COR-L47 (cell line): ENCODE measurements around the gene RPS10.

Experiments
- DNase-seq: peaks from one replicate; lab custom pipeline; 2025; lab: John Stamatoyannopoulos, UW

Gene RPS10

DNA sequence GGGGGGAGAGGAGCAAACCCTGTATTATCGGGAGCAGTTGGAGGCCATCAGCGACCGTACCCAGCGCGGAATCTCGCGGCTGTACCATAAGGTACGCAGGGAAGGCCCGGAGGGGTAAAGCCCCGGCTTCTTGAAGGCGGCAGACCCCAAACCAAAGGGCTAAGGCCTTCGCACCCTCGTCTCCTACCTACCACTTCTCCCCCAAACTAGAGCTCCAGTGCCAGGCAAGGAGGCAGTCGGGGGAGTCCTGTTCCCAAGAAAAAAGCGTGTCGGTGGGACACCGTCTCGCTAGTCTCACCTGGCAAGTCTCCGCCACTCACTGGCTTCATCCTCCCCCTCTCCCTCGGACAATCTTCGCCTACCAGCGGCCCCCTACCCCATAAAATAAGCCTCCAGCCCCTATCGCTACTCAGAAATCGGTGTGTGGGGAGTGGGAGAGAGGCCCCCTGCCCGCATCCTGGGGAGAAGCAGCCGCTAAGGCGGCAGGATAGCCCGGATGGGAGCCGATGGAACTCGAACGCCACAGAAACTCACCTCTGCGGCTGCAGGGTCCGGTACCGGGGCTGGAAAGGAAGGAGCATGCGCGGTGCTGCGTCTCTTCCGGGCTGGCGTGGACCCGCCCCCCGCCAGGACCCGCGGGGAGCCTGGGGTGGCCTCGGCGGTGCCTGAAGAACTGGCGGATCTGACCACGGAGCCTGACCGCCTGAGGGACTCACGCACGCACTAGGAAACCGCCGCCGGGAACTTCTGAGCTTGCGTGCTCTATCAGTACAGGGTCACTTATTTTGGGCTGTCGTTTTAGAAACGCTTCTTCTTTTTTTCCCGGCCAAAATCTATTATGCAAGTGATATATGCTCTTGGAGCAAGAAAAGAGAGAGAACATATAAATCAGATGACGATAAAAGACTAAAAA is at the start of gene RPS10:
TSS of gene RPS10 (minus strand) at position 572 of the 913 bp plus-strand sequence. CDS start 848 bp downstream, outside the sequence.
- peak; percentile 93 for DNase-seq

DNA sequence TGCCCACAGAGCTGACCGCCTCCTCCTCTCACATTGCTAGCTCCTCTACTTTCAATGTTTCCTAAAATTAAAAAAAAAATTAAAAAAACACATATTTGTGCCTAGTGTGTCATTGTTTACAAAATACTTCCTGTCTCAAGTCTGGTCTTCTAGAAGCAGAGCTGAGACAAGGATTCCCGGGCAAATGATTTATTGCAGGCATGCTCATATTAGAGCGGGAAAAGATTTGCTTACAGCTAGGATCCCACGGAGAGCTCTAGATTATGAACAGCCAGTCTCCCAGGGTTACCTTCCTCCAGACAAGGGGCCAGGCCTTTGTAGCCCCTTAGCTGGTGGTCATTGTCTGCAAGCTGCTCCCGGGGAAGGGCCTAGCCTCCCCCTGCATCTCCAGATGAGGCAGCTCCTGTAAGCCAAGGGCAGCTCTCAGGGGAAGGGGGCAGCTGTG is 49.4 kb upstream of the RPS10 start:
- DNase-seq, result no peak

DNA sequence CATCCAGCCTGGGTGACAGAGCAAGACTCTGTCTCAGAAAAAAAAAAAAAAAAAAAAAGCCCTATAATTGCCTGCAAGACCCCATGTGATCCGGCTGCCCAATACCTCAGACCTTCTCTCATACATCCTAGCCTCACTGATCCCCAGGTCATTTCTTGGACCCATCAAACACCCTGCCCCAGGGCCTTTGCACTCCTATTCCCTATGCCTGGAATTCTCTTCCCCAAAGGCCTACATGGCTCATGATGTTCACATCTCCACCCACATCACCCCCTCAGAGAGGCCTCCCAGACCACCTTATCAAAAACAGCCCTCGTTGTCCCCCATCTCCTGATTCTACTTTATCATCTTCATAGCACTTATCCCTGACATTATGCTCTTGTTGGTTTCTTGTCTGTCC is 48.9 kb upstream of the RPS10 start:
- DNase-seq, result no peak

DNA sequence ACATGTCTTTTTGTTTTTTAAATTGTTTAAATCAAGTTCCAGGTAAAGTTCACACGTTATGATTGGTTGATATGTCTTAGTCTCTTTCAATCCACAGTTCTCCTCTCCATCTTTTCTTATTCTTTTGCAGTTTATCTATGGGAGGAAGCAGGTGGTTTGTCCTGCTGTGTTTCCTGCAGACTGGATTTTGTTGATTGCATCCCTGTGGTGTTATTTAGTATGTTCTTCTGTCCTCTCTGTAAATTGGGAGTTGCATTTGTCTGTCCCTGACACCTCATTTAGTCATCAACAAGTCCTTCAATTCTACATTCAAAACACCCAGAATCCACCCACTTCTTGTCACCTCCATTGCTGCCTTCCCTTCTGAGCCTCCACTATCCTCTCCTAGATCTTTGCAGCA is 48.1 kb upstream of the RPS10 start:
- DNase-seq, result no peak

DNA sequence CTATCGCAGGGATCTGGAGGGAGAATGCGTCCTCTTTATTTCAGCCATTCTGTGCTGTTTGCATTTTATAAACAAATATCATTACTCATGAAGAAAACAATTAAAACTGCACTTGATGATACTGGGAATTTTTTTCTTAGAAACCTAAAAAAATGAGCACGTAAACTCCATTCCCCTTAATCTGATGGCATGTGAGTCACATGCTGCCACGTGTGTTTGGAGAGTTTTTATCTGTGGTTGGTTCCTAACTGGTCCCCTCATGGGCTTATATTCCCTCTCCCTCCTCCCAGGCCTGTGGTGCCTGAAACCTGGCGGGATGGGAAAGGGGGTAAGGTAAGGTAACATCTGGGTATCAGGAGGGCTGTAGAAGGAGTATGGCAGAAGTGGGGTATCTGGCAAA is 46.6 kb upstream of the RPS10 start:
- no peak for DNase-seq

DNA sequence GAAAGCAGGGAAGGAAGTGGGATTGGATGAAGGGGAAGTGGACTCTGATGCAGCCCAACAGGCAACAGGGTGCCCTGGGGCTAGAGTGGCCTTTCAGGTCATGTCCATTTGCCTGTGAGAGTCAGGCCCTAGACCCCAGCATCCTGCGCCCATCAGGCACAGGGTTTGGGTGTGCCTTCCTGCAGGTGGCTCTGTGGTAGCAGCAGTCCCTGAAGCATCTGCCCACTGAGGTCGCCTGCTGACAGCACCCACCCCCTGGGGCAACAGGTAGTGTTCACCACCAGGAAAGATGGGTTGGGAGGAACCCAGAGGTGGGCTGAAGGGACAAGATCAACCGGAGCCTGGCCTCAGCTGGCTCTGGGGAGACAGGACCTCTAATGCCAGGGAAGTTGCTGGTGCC is 43.6 kb upstream of the RPS10 start:
- DNase-seq, result peak; percentile 29

DNA sequence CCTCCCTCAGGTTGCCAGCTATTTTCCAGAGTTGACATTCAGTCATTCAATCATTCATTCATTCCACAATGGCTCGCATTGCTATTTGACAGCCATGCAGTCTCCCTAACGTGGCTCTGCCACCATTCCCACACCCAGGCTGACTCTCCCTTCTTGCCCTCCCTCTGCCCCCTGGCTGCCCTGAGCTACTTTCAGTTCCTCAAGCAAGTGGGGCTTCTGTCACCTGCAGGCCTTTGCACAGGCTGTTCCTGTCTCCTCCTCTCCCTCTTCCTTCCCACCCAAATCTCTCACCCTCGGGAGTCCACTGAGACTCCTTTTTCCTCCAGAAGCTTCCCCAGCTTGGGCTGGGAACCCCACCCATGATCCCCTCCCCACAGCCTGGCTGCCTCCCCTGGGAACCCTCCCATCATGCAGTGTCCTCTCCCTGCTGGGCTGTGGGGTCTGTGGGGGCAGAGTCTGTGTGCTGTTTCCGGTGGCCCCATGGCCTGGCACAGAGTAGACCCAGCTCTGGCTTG is 42.6 kb upstream of the RPS10 start:
- DNase-seq, result no peak

DNA sequence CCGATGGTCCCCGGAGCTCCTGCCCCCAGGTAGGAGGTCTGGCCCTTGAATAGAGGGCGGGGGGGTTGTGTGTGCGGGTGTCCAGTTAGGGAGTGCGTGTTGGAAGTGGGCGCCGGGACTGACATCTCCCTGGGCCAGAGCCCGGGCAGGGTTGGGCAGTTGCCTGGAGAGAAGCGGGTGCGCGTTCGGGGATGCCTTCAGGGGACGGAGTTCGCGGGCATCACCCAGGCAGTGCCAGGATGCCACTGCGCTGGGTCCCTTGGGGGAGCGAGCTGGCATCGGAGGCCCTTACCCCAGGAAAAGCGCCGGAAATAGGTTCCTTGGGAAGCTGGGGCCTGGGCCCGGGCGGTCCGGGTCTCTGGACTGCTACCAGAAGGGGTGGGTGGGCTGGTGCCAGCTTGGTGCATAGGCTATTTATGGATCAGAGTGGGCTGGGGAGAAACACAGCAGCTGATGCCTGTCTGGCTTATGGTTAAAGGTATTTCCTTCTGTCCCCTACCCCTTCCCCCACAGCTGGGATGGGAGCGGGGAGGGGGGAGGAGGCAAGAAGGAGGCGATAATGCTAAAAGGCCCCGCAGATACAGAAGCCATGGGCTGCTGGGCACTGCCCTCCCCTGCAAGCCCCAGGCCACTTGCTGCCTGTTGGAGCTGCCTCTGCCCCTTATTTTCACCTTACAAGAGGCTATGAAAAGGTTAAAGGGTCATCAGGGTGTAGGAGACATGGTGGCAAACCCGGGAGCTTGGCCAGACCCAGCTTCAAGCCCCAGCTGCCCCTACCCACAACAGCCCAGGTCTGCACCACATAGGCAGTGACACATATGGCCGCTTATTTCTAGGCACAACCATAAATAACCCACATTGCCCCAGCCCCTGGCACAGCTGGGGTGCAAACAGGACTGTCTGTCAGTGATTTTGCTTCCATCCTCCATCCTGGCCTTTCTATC is 40.6 kb upstream of the RPS10 start:
- DNase-seq, result no peak

DNA sequence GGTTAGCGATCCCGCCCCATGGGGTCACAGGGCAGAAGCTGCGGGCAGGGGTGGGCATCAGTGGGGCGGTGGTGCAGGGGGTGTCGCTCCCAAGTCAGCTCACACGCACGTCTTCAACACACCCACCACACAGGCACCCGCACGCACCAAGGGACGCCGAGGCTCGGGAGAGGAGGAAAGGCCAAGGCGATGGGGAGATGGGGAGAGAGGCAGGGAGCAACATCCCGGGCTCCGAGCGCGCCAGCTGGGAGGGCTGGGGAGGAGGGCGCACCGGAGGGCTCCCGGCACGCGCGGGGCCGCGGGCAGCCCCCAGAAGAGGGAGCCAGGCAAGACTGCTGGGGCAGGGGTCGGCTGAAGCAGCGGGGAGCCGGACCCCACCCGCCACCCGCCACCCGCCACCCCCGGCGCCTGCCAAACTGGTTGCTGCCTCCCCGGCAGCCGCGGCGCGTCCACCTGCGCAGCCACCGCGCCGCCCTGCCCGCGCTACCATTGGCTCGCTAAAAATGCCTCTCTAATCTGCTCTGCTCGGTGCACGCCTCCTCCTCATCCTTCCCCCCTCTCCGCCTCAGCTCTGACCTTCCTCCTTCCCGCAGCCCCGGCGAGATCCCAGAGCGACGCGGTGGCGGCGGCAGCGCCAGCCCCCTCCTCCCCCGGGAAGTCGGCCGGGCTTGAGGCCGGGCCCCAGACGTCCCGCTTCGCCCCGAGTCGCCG is 39.8 kb upstream of the RPS10 start, which contains the start of gene PACSIN1:
TSS of gene PACSIN1 (plus strand) at position 546 of the 711 bp plus-strand sequence. CDS start 60,230 bp downstream, outside the sequence.
- peak; percentile 37 for DNase-seq

DNA sequence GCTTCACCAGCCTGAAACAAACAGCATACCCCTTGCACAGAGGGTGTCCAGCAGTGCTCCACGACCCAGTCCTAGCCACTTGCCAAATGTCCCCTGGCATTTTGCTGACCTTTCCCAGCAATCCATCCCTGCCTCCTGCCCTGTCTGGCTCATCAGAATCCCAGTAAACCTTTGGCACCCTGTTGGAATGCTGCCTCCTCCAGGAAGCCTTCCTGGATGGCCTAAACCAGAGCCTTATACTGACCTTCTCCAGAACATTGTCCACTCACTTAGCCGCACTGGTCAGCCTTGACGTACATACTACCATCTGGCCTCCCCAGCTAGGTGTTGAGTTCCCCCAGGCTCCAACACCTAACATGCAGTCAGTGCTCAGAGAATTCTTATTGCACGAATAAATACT is 38.0 kb upstream of the RPS10 start:
- no peak for DNase-seq

DNA sequence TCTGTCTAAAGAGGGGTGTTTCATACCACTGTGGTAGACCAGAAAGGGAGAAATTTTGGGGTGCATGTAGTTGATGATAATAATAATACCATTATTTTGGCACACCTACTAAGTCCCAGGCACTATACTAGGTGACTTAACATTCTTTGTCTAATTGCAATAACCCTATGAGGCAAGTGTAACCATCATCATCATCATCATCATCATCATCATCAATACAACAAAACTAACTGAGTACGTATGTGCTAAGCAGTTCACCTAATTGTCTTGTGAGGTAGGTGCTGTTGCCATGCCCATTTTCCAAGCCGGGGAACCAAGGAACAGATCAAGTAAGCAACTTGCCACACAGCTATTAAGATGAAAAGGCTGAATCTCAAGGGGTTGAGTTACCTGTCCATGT is 37.4 kb upstream of the RPS10 start:
- no peak for DNase-seq

DNA sequence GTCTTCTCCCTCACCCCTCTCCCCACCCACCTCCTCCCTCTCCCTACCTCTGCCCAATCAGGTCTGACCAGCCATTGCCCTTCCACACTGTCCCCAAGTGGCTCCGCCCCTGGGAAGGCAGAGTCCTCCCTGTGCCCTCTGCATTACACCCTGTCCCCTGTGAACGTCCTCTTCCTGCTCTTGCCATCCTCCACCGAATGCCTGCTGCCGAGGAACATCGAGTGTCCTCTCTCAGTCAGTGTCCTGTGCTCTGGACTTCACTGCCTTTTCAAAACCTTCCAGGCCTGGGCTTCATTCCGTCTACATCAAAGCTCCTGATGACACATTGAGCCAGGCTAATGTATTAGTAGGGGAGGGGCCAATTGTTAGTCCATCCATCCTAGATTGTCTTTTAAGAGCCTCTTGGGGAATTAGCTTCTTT is 36.7 kb upstream of the RPS10 start:
- DNase-seq, result no peak

DNA sequence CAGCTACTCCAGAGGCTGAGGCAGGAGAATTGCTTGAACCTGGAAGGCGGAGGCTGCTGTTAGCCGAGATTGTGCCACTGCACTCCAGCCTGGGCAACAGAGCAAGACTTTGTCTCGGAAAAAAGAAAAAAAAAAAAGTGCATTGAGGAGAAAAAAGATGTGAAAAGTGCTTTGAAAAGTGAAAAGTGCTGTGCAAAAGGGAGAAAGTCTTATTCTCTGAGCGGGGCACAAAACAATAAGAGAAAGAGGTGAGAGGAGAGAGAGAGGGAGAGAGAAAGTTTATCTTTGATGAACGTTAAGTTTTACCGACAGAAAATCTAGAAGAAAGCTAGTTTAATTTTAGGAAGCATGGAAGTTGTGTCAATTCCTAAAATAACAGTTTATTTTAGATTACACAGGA is 36.1 kb upstream of the RPS10 start:
- DNase-seq, result no peak

DNA sequence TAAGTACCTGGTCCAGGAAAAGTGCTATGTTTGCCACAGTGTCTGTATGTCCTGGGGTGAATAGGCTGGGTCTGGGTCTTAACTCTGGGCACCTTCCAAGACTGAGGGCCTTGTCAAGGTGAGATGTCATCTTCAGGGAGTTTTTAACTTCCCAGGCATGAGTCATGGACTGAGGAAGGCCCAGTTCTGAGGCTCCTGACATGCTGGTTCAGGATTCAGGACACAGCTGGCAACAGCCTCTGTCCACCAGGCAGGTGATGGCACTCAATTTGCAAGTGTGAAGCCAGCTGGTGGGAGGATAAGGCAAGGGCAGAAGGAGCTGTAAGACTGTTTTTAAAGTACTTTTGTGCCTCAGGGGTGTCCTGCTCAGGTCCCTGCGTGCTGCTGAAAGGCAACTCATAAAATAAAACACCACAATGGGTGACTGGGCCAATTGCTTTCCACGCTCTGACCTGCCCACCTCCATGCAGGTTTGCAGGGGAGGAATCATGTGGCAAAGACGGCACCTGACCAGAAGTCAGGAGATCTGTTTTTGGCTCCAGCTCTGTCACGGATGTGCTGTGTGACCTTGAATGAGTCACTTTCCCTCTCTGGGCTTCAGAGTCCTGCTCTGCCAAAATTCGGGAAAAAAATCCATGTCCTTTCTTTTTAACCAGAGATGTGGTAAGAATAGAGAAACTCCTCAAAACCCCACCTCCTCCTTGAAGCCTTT is 35.1 kb upstream of the RPS10 start:
- DNase-seq, result no peak

DNA sequence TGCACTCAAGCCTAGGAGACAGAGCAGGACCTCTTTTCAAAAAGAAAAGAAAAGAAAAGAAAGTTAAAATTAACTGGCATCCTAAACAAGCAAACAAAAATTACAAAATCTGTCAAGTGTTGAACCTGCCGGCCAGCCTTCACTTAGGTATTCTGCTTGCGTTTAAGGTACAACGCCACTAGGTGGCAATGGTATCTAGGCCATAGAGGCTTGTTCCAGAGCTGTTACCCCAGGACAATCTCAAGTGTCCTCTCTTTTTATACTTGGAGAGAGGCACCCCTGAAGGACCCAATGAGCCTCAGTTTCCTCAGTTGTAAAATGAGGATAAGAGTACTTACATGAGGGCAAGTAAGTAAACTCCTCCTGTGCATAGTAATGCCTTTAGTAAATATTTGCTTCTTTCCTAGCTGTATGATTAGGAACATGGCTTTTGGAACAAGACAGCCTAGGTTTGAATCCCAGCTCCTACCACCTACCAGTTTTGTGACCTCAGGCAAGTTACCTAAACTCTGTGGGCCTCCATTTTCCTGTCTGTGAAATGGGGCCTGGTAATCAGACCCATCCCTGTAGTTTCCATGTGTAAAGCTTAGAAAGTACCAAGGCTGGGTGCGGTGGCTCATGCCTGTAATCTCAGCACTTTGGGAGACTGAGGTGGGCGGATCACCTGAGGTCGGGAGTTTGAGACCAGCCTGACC is 34.2 kb upstream of the RPS10 start:
- peak; percentile 26 for DNase-seq

DNA sequence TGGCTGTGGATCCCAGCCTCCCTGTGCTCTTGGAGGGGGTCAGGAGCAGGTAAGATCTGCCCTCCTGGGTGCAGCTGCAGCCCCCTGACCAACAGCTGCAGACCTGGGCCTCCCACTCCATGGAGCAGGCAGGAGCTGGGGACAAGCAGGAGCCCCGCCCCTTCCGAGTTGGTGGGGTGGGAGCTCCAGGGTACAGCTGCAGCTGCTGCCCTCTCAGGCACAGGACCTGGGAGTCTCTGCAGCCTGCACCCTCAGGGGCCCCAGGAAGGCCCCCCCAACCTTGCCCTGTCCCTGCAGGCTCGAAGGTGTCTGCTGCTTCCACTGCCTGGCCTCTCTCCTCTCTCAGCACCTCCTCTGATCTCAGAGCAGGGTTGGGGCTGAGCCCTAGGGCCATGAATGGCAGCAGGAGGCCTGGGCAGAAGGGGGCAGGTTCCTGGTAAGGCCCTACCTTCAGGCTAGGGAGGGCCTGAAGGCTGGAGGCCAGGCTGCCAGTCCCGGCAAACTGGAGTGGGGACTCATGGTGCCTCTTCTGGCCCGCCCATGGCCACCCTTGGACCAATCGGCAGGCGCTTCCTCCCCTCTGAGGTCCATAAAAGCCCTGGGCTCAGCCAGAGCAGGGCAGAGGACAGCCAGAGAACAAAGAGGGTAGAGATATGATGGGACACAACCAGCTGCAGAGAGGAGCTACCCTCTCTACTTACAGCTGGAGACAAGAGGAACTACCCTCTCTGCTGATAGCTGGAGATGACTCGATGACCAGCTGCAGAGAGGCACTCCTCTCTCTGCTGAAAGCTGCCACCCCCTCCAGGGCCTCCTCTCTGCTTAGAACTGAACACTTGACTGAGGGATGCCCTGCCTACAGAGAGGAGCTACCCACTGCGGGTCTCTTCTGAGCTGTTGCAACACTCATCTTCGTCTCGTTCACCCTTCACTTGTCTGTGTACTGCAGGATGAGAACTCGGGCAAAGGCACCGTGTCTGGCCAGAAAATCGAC is 32.2 kb upstream of the RPS10 start:
- DNase-seq, result no peak

DNA sequence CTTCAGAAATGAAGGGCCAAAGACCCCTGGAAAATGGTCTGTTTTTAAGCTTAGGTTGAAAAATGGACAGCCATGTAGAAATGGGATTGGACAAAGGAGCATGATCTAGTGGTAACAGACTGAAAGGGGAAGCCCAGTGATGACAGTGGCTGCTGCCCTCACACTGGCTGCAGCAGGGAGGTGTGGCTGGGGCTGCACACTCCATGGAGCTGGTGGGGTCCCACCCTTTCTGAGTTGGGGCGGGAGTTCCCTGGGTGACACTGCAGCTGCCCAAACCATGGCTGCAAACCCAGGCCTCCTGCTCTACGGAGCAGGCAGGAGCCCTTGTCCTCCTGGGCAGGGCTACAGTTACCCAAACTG is 31.5 kb upstream of the RPS10 start:
- no peak for DNase-seq

DNA sequence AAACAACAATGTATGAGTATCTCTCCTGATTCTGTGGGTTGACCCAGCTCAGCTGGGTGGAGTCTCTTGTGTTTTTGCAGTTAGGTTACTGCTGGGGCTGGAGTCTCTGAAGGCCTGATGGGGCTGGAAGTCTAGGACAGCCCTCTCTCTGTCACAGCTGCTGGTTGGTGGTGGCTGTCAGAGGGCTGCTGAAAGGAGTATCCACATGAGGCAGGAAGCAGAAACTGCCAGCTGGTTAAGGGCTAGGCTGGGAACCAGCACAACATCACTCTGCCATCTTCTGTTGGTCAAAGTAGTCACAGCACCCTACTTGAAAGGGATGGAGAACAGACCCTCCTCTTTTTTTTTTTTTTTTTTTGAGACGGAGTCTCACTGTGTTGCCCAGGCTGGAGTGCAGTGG is 30.0 kb upstream of the RPS10 start:
- DNase-seq, result no peak

DNA sequence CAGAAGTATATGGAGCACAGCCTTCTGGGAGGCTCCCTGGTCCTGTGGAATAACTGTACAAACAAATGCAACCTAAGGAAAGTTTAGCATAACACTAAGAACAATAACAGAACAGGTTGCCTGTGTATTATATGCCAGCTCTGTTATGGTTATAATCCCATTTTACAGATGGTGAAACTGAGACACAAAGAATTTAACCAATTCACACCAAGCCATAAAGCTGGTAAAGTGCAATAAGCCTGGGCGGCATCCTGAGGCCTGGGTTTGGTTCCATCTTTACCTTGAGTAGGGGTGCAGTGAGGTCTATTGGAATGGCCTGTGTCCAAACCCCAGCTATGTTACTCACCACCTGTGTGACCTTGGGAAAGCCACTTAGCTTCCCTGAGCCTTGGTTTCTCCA is 25.3 kb upstream of the RPS10 start:
- no peak for DNase-seq
